ENCODE results near the gene SERPINB7.

The SERPINB7 gene

DNA sequence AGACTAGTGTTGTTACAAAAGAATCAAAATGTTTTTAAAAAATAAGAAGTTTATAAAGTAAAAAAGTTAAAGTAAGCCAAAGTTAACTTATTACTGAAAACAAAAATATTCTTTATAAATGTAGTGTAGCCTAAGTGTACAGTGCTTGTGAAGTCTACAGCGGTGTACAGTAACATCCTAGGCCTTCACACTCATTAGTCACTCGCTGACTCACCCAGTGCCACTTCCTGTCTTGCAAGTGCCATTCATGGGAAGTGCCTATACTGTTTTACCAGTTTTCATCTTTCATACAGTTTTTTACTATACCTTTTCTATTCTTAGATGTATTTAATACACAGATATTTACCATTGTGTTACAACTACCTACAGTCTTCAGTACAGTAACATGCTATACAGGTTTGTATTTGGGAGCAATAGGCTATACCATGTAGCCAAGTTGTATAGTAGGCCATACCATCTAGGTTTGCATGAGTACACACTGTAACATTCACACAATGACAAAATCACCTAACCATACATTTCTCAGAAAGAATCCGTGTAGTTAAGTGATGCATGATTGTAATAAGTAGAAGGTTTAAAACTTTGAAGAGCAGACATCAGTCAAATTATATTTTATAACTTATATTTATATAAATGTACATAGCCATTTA, 13.4 kb downstream of the SERPINB7 start:
- no peak for DNase-seq (ENCODE audit: low spot score)

DNA sequence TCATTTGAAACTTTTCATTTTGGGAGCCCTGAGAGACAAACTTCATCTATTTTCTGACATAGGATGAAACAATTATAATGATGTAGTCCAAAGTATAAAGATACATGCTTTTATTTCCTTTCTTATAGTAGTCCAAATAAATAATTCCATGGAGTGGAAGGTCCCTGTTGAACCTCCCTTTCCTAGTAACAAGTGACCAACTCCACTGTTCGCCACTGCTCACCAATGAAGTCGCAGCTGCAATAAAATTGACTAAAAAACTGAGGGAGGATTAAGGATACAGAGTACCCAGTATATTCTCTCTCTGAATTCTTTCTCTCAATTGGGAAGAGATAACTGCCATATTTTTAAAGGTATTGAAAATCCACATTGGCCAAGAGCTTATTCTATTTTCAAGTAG, 14.1 kb downstream of the SERPINB7 start:
- no peak for DNase-seq (ENCODE audit: low spot score)

DNA sequence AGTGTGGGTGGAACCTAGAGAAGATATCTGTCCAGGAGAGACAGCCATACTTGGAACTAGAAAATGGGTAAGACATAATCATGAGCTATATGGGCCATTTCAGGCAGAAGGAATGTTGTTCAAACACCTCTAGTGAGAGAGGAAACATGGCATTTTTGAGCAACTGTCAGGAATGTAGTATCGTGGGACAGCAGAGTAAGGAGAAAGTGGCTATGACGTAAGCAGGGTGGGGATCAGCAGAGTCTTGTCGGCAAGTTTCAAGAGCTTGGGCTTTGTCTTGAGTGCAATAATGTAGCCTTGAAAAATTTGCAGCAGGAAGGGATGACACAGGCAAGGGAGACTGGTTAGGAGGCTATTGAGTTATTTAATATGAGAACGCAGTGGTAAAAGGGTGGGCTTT, 20.4 kb downstream of the SERPINB7 start:
- no peak for DNase-seq (ENCODE audit: low spot score)

DNA sequence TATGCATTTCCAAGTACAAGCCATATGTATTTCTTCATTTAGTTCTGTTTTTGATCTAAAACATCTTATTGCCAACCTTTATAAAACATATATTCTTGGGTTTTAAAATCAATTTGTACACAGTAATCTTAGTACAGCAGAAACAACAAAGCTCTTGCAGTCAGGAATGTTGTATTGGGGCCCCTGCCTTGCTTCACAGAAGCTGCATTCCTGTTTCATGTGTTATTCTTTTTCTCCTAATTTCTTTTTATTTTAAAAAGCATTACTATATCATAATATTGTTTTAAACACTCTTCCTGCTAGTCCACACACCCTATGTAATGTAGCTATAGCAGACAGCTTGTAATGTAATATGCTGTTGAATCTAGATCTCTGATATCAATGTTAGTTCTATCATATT, 24.0 kb downstream of the SERPINB7 start:
- no peak for DNase-seq (ENCODE audit: low spot score)

- no peak for DNase-seq (ENCODE audit: low spot score)
Measured at GRCh38 chr18:63801343-63801742, 26.1 kb downstream of the SERPINB7 start.

- no peak for DNase-seq (ENCODE audit: low spot score)
Measured at GRCh38 chr18:63808125-63808524, 32.9 kb downstream of the SERPINB7 start.

DNA sequence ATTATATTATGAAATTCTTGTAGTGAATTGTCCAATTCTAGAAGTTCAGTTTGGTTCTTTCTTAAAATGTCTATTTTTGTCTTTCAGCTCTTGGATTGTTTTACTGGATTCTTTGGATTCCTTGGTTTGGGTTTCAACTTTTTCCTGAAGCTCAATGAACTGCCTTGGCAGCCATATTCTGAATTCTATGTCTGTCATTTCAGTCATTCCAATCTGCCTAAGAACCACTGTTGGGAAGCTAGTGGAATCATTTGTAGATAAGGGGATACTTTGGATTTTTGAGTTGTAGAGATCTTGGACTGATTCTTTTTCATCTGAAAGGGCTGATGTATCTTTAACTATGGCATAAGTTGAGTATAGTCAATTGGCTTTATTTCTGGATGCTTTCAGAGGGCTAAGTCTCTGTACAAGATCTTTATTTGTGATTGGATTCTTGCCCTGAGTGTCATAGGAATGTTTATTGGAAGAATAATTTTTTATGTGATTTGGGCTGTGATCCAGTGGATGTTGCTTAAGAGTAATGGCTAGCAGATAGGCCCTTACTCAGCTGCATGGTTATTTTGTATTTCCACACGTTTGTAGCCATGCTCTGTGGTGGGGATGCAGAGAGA, 42.3 kb downstream of the SERPINB7 start:
- no peak for DNase-seq (ENCODE audit: low spot score)

- DNase-seq (ENCODE audit: low spot score) = no peak
Measured at GRCh38 chr18:63818212-63818611, 43.0 kb downstream of the SERPINB7 start.

- DNase-seq (ENCODE audit: low spot score) = no peak
Measured at GRCh38 chr18:63819786-63820185, 44.6 kb downstream of the SERPINB7 start.

GRCh38 chr18:63820694-63821093, 45.5 kb downstream of the SERPINB7 start:
- DNase-seq (ENCODE audit: low spot score) = no peak

DNA sequence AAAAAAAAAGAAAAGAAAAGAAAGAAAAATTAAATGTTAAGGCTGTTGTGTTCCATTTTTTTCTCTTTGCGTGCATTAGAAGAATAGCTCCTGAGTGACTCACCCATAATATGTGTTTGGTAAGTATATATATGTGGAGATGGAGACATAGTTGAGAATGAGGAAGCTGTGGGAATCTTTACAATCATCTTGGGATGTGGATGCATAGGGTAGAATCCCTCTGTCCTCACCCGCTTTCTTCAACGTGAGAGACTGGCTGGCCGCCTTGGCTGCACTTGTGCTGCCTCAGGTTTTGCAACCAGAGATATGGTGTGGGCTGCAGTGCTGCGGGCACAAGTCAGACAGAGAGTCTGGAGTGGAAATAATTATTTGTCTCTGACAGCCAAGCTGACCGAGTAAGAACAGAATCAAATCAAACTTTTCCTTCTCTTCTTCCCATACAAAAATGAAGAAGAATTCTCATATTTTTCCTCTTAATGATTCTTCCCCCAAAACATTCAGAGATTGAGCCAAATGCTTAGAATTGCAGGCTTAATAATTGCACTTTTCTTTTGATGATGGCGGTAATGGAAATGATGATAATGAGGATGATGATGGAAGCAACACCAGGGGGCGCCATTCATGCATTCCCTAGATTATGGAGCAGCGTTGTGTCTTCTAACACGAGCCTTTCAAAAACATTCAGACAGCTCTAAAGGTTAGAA, 48.5 kb downstream of the SERPINB7 start:
- no peak for DNase-seq (ENCODE audit: low spot score)

DNA sequence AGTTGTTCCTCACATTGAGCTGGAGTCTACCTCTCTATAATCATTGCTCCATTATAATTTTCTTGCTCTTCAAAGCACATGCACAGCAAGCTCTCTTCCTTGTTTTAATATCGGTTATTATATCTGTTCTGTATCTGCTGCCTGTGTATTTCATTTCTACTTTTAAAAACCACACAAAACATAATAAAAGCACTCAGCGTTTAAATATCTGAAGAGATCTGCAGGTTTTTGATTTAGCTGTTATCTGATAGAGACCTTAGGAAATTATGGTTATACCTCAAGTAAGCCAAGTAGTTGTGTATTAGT, 49.0 kb downstream of the SERPINB7 start:
- no peak for DNase-seq (ENCODE audit: low spot score)

- no peak for DNase-seq (ENCODE audit: low spot score)
Measured at GRCh38 chr18:63828120-63828519, 52.9 kb downstream of the SERPINB7 start.

GRCh38 chr18:63828656-63829055, 53.4 kb downstream of the SERPINB7 start:
- no peak for DNase-seq (ENCODE audit: low spot score)

DNA sequence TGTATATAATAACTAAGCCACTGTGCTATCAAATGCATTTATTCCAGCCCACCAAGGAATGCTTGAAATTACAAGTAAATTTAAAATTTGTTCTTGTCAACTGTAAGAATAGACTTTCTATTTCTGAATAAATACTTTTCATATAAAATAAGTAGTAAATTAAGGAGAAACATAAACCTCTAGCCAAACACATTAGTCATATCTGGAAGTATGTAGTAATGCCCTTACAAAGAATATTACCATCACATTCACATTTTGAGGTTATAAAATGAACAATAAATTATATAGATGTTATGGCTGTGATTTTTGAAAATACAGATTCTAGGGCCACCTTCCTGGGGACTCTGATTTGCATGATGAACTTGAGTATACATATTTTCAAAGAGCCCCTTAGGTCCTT, 54.7 kb downstream of the SERPINB7 start:
- DNase-seq (ENCODE audit: low spot score) = no peak

DNA sequence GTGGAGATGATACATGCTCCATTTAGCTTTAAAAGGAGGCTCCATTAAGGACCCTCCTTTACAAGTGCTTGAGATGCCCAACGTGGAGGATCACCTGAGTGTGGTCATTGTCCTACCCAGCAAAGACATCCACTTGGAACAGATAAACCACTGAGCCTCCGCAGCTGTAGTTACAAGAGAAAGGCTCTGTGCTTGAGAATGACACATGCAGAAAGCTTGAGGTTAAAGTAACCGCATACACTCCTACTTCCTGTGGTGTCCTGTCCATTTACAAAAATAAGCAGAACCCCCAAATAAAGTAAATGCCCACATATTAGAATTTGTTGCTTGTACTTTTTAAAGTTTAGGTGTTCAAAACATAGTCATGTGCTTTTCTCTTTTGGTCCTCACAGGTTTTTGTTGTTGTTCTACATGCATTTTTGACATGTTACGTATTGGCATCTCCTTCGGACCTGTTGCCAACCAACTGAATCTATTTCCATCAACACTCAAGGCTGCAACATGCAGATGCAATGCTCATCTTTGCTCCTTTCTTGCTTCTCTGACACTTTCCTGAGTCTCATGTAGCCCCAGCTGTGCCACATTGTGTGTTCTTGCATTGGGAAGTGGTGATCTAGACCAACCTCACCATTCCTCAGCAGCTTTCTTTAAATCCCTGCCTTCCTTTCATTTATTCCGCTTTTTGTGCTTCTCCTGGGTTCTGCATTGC, 56.0 kb downstream of the SERPINB7 start:
- DNase-seq (ENCODE audit: low spot score) = no peak

DNA sequence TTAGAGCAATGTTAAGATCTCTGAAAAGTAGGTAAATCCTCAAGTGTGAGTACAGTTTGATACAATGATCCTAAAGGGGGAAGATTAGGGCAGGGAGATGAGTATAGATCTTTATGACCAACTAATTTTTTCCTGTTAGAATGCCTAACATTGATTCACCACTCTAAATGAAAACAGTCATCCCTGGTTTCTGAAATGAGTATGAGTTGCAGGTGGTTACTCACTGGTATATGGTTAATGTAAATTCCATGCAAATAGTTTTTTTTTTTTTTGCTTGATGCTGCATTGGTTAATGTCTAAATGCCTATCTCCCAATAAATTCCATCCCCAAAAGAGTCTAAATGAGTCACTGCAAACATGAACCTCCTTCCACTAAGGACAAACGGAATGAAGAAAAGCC, 57.3 kb downstream of the SERPINB7 start:
- no peak for DNase-seq (ENCODE audit: low spot score)

DNA sequence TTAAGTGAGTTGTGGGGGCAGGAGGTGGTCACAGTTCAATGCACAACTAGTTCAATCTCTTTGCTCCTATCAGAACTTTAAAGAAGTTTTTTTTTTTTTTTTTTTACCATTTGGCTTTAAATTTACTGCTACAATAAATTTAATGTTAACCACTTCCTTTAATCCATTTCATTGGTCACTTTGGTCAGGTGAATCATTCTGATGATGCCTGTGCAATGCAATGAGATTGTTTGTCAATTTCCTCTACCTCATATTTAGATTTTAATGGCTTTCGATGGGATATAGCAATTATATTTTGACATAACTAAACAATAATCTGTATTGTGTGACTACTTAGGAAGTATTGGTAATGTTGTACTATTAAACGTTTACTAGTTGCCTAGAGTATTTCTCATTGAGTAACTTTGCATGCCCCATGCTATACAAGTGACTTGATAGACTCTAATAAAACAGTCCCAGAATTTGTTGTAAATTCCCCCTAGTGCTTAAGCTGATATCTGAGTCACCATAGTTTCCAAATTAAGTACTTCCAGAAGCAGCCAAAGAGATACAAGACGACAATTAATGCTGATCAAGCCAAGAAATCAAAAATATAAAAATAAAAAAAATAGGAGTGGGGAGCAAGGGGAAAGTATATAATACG, 59.4 kb downstream of the SERPINB7 start:
- DNase-seq (ENCODE audit: low spot score) = no peak

- DNase-seq (ENCODE audit: low spot score) = no peak
Measured at GRCh38 chr18:63836456-63836855, 61.2 kb downstream of the SERPINB7 start.

DNA sequence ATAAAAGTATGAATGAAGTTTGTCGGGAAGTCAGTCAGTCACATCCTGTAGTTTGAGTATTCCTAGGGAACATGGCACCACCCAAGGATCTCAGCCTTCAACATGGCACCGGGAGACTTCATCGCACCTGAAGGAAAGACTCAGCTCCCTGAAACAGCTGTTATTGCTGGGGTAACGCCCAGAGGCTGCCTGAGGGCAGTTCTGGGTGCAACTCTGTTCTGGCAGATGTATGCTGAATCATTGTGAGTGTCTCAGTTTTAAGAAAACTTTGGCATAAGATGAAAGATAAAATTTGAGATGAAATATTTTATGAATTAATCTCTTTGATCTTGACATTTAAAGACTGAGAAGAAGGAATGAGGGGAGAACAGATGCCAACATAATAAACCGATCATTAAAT, 62.4 kb downstream of the SERPINB7 start:
- no peak for DNase-seq (ENCODE audit: low spot score)

DNA sequence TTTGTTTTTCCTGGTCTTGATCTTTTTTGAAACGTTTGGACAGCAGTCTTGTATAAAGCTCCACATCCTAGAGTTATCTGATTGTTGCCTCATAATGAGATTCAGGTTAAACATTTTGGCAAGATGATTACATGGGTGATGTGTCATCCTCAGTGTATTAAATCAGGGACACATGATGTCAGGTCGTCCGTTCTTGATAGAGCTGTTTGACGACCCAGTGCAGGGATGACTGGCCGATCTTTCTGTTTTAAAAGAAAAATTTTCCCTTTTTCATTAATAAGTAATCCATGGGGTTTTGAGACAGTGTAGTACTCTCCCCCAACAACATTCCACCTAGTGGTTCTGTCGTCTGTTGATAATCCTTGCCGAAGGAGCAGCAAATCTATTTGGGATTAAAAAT, 67.8 kb downstream of the SERPINB7 start:
- DNase-seq (ENCODE audit: low spot score) = no peak

DNA sequence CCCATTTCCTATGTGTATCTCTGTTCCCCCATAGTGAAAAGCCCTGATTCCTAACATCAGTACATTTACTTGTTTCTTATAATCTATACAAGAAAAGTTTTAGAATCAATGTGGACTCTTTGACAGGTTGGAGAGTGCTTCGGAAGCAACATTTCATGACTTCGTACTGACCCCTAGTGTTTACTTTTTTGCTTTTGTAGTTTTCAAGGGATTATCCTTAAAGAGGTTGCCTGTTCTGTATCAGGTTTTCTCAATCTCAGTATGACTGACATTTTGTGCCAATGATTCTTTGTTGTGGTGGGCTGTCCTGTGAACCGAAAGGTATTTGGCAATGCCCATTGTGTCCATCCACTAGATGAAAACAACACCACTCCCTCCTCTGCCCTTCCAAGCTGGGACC, 69.0 kb downstream of the SERPINB7 start:
- peak; percentile 51 for DNase-seq (ENCODE audit: low spot score)

DNA sequence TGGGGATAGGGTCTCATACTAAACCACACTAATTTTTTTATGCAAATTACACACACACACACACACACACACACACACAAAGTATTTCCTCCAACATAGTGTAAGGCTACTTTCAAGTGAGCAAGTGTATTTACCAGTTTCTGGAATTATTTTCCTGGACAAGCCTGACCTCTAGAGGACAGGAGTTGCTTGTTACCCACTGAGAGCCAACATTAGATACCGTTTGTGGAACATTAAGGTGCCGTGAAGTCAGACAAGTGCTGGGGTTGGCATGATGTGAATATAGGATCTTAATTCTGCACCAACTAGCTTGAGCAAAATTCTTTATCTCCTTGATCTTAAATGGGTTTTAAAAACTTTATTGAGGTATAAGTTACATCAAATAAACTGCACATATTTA, 72.9 kb downstream of the SERPINB7 start:
- DNase-seq (ENCODE audit: low spot score) = peak; percentile 71
